Measurements from ENCODE around the gene RAB4A.
"Not testable (repeated sequence)": the region's sequence is repeated elsewhere in the genome, so short reads cannot be mapped to it uniquely, and the experiment has no call there.

Gene RAB4A

GRCh38 chr1:229273507-229274232, 2.8 kb downstream of the RAB4A start:
- DNase-seq = no peak

- no peak for DNase-seq
Observed at GRCh38 chr1:229275005-229275404, 4.1 kb downstream of the RAB4A start.

GRCh38 chr1:229278120-229278741, 7.3 kb downstream of the RAB4A start:
- DNase-seq = no peak

GRCh38 chr1:229279242-229279641, 8.3 kb downstream of the RAB4A start:
- DNase-seq = no peak

GRCh38 chr1:229280037-229280828, 9.3 kb downstream of the RAB4A start:
- DNase-seq = no peak

- no peak for DNase-seq
Observed at GRCh38 chr1:229280921-229281320, 10.0 kb downstream of the RAB4A start.

- DNase-seq = no peak
Observed at GRCh38 chr1:229281339-229281926, 10.5 kb downstream of the RAB4A start.

GRCh38 chr1:229282295-229282823, 11.4 kb downstream of the RAB4A start:
- no peak for DNase-seq

- no peak for DNase-seq
Observed at GRCh38 chr1:229283183-229283611, 12.3 kb downstream of the RAB4A start.

GRCh38 chr1:229284887-229285286, 14.0 kb downstream of the RAB4A start:
- no peak for DNase-seq

GRCh38 chr1:229285440-229285839, 14.5 kb downstream of the RAB4A start:
- DNase-seq = no peak

GRCh38 chr1:229286099-229286766, 15.3 kb downstream of the RAB4A start:
- DNase-seq = no peak

GRCh38 chr1:229287267-229287666, 16.4 kb downstream of the RAB4A start:
- no peak for DNase-seq

- no peak for DNase-seq
Observed at GRCh38 chr1:229288516-229288915, 17.6 kb downstream of the RAB4A start.

GRCh38 chr1:229291686-229292085, 20.8 kb downstream of the RAB4A start:
- DNase-seq = not testable (repeated sequence)

GRCh38 chr1:229293528-229294204, 22.8 kb downstream of the RAB4A start:
- no peak for DNase-seq

- no peak for DNase-seq
Observed at GRCh38 chr1:229295745-229296144, 24.8 kb downstream of the RAB4A start.

- DNase-seq = no peak
Observed at GRCh38 chr1:229296541-229296941, 25.6 kb downstream of the RAB4A start.

- no peak for DNase-seq
Observed at GRCh38 chr1:229297746-229298145, 26.8 kb downstream of the RAB4A start.

GRCh38 chr1:229298420-229298819, 27.5 kb downstream of the RAB4A start:
- DNase-seq = no peak

GRCh38 chr1:229298887-229299503, 28.1 kb downstream of the RAB4A start:
- DNase-seq = no peak

Data from stimulated activated CD4-positive, alpha-beta T cell treated with anti-CD3 and anti-CD28 coated beads, Interleukin-4, amount 100 ng/mL, for 1 hour (primary cell).